ENCODE data around the gene ANKRD2.

DNA sequence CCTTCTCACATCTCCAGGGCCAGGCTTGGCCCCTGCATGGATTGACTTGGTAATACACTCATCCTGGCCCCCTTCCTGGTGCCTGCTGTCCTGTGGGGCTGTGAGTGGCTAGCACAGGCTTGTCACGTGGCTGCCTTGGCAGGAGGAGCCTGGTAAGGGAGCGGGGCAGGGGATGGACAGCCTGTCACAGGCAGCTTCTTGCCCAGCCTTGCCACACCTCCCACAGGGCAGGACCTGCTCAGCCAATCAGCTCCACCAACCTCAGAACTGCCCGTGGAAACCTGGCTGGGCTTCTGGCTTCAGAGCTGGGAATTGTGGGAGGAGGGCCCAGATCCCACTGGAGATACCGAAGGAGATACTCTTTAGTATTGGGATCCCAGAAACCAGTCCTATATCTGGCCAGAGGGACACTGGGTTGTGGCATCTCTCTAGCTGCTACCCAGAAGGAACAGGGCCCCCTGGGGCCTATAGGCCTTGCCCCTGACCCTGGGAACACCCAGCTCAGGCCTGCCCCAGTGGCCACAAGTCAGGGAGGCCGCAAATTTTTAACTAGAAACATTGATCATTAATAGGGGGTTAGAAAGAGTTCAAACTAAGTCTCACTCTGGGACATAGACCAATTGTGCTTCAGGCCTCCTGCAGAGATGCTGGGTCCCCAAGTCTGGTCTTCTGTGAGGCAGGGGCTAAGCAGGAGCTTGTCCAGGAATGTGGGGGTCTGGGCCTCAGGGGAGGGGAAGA is 11.7 kb downstream of the ANKRD2 start, which contains the start of gene HOGA1:
- TF ChIP-seq CTCF (conservative IDR thresholded peaks at IDR 0.05 in 1 of 2, IDR thresholded peaks at IDR 0.05 in 1 of 2; ENCODE audit: extremely low read depth in 1 of 2, insufficient read depth in 1 of 2, low read depth in 1 of 2, low read length in 2 of 2), result no peak
- no peak for TF ChIP-seq EZH2 (IDR thresholded peaks at IDR 0.05; ENCODE audit: borderline replicate concordance, low read length)

Measured in mammary epithelial cell (primary cell).